Fibroblast of skin of right quadriceps (primary cell): Measurements from ENCODE around the gene DUSP6.

Experiments used
- DNase-seq: peaks from one replicate; pipeline ENCODE4 v3.0.0-alpha.2; 2013

Gene DUSP6

GRCh38 chr12:89328151-89329030 lies 23.9 kb downstream of the DUSP6 start:
- no peak for DNase-seq

- no peak for DNase-seq
Measured at GRCh38 chr12:89327486-89328094, 24.7 kb downstream of the DUSP6 start.

- DNase-seq, result no peak
Measured at GRCh38 chr12:89326239-89327040, 25.9 kb downstream of the DUSP6 start.

- no peak for DNase-seq
Measured at GRCh38 chr12:89325495-89325894, 26.8 kb downstream of the DUSP6 start.

- DNase-seq, result no peak
Measured at GRCh38 chr12:89324437-89324836, 27.9 kb downstream of the DUSP6 start.

- DNase-seq, result no peak
Measured at GRCh38 chr12:89323568-89324218, 28.6 kb downstream of the DUSP6 start.

GRCh38 chr12:89320735-89321134 lies 31.6 kb downstream of the DUSP6 start:
- DNase-seq, result no peak

GRCh38 chr12:89319606-89320005 lies 32.7 kb downstream of the DUSP6 start:
- DNase-seq, result no peak

GRCh38 chr12:89319122-89319521 lies 33.2 kb downstream of the DUSP6 start:
- DNase-seq, result no peak

- no peak for DNase-seq
Measured at GRCh38 chr12:89316705-89317139, 35.6 kb downstream of the DUSP6 start.

- DNase-seq, result no peak
Measured at GRCh38 chr12:89314060-89314761, 38.1 kb downstream of the DUSP6 start.

- no peak for DNase-seq
Measured at GRCh38 chr12:89311703-89312293, 40.5 kb downstream of the DUSP6 start.

- no peak for DNase-seq
Measured at GRCh38 chr12:89309815-89310214, 42.5 kb downstream of the DUSP6 start.

- DNase-seq, result peak; percentile 5
Measured at GRCh38 chr12:89309440-89309802, 42.9 kb downstream of the DUSP6 start.

- no peak for DNase-seq
Measured at GRCh38 chr12:89307474-89308253, 44.6 kb downstream of the DUSP6 start.

GRCh38 chr12:89306827-89307473 lies 45.4 kb downstream of the DUSP6 start:
- DNase-seq, result no peak

GRCh38 chr12:89305373-89305772 lies 46.9 kb downstream of the DUSP6 start:
- DNase-seq, result no peak

- DNase-seq, result no peak
Measured at GRCh38 chr12:89299931-89300330, 52.4 kb downstream of the DUSP6 start.

- DNase-seq, result no peak
Measured at GRCh38 chr12:89299417-89299816, 52.9 kb downstream of the DUSP6 start.
